ENCODE measurements around the gene PHTF1. TPM values are rescaled to one million over a fixed set of nuclear protein-coding genes. Genes with fewer than 3 reads are reported as not detected.
"Not testable (repeated sequence)": the region's sequence is repeated elsewhere in the genome, so short reads cannot be mapped to it uniquely, and the experiment has no call there.

Gene PHTF1
- total and polyA plus RNA-seq, 2 donors (not counting 1 experiment from before 2014, with no cell fraction given), result 3.6 to 18.5 TPM

- H3K27ac Mint-ChIP-seq, result no peak overlapping the region
Observed at GRCh38 chr1:113721010-113721409, 38.3 kb downstream of the PHTF1 start.

GRCh38 chr1:113718621-113719020, 40.7 kb downstream of the PHTF1 start:
- POLR2A ChIA-PET; H3K4me1 Mint-ChIP-seq; H3K4me2 ChIP-seq (replicated peaks; ENCODE audit: low read depth, low read length, poor library complexity, severe bottlenecking); H3K27me3 Mint-ChIP-seq; H3K9me3 Mint-ChIP-seq (ENCODE audit: insufficient read depth); H3K4me3 ChIP-seq (ENCODE audit: control extremely low read depth in 1 of 5, extremely low read depth in 1 of 5, insufficient read depth in 1 of 5, low read depth in 2 of 5, low read length in 4 of 5); H3K4me1 ChIP-seq (ENCODE audit: control insufficient read depth in 2 of 2, insufficient read depth in 2 of 2, low read length in 2 of 2); H2AFZ ChIP-seq (ENCODE audit: insufficient read depth, low read depth, low read length, poor library complexity, severe bottlenecking); H3K4me3 Mint-ChIP-seq; CTCF ChIA-PET; H3K79me2 ChIP-seq (ENCODE audit: control insufficient read depth, insufficient read depth, low read length); H3K27me3 ChIP-seq (replicated peaks in 1 of 4; ENCODE audit: control extremely low read depth in 1 of 4, control insufficient read depth in 3 of 4, insufficient read depth in 4 of 4, low read length in 3 of 4); H3K27ac ChIP-seq (ENCODE audit: low read length in 2 of 2); intact Hi-C loops (cut with micrococcal nuclease); H3K27ac Mint-ChIP-seq; H3K36me3 ChIP-seq (replicated peaks in 1 of 2; ENCODE audit: control extremely low read depth in 1 of 2, control insufficient read depth in 1 of 2, extremely low read depth in 1 of 2, insufficient read depth in 2 of 2, low read length in 1 of 2); H3K9ac ChIP-seq (ENCODE audit: low read length); DNase-seq; ATAC-seq (ENCODE audit: low read depth); H4K20me1 ChIP-seq (ENCODE audit: control insufficient read depth, insufficient read depth, low read length, poor library complexity, severe bottlenecking): not testable (repeated sequence)
- peaks cover 2 to 19% (median 5%) of the 10 kb centered on the region in 3 donors for H3K9me3 ChIP-seq (ENCODE audit: control extremely low read depth in 1 of 3, control insufficient read depth in 2 of 3, insufficient read depth in 1 of 3, low read length in 2 of 3)
- 97% methylated on average over 3 of the region's 5 CpGs for WGBS (ENCODE audit: insufficient coverage)

More at GRCh38 chr1:113721010-113721409, 38.3 kb downstream of the PHTF1 start:
- Histone ChIP-seq H3K9me3 (ENCODE audit: control extremely low read depth in 1 of 3, control insufficient read depth in 2 of 3, insufficient read depth in 1 of 3, low read length in 2 of 3) (peaks cover 2 to 19% (median 5%) of the 10 kb centered on the region in 3 donors), H3K4me2 (replicated peaks; ENCODE audit: low read depth, low read length, poor library complexity, severe bottlenecking) (no peak overlapping the region), H2AFZ (ENCODE audit: insufficient read depth, low read depth, low read length, poor library complexity, severe bottlenecking) (no peak overlapping the region), H3K27ac (ENCODE audit: low read length in 2 of 2) (no peak overlapping the region), H4K20me1 (ENCODE audit: control insufficient read depth, insufficient read depth, low read length, poor library complexity, severe bottlenecking) (no peaks in the 10 kb centered on the region), H3K4me3 (ENCODE audit: control extremely low read depth in 1 of 5, extremely low read depth in 1 of 5, insufficient read depth in 1 of 5, low read depth in 2 of 5, low read length in 4 of 5) (no peak overlapping the region), H3K36me3 (replicated peaks in 1 of 2; ENCODE audit: control extremely low read depth in 1 of 2, control insufficient read depth in 1 of 2, extremely low read depth in 1 of 2, insufficient read depth in 2 of 2, low read length in 1 of 2) (peaks cover 3 to 14% of the 10 kb centered on the region in 2 experiments), H3K79me2 (ENCODE audit: control insufficient read depth, insufficient read depth, low read length) (no peaks in the 10 kb centered on the region), H3K4me1 (ENCODE audit: control insufficient read depth in 2 of 2, insufficient read depth in 2 of 2, low read length in 2 of 2) (no peaks in the 10 kb centered on the region), H3K27me3 (replicated peaks in 1 of 4; ENCODE audit: control extremely low read depth in 1 of 4, control insufficient read depth in 3 of 4, insufficient read depth in 4 of 4, low read length in 3 of 4) (no peaks in the 10 kb centered on the region), H3K9ac (ENCODE audit: low read length) (no peak overlapping the region)
- Mint-ChIP-seq H3K4me3 (no peak overlapping the region), H3K9me3 (ENCODE audit: insufficient read depth) (no peaks in the 10 kb centered on the region), H3K4me1 (no peaks in the 10 kb centered on the region), H3K27me3 (no peaks in the 10 kb centered on the region)
- TF ChIP-seq, protein P1, sequence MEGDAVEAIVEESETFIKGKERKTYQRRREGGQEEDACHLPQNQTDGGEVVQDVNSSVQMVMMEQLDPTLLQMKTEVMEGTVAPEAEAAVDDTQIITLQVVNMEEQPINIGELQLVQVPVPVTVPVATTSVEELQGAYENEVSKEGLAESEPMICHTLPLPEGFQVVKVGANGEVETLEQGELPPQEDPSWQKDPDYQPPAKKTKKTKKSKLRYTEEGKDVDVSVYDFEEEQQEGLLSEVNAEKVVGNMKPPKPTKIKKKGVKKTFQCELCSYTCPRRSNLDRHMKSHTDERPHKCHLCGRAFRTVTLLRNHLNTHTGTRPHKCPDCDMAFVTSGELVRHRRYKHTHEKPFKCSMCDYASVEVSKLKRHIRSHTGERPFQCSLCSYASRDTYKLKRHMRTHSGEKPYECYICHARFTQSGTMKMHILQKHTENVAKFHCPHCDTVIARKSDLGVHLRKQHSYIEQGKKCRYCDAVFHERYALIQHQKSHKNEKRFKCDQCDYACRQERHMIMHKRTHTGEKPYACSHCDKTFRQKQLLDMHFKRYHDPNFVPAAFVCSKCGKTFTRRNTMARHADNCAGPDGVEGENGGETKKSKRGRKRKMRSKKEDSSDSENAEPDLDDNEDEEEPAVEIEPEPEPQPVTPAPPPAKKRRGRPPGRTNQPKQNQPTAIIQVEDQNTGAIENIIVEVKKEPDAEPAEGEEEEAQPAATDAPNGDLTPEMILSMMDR (IDR thresholded peaks at IDR 0.05), result no peak
- TF ChIP-seq EZH2 (IDR thresholded peaks at IDR 0.05; ENCODE audit: borderline replicate concordance, insufficient read depth, low read depth, low read length, poor library complexity, severe bottlenecking), result no peak
- intact Hi-C loops (cut with micrococcal nuclease), result no loop called here
- ATAC-seq (ENCODE audit: low read depth) (no peak), DNase-seq (no peak)
- no CpG with 5 or more reads among the region's 2 CpGs for WGBS (ENCODE audit: insufficient coverage)
- ChIA-PET POLR2A (no interaction called here), CTCF (no interaction called here)

- H3K27ac ChIP-seq (ENCODE audit: low read length in 2 of 2); H3K27me3 Mint-ChIP-seq; H3K27me3 ChIP-seq (replicated peaks in 1 of 4; ENCODE audit: control extremely low read depth in 1 of 4, control insufficient read depth in 3 of 4, insufficient read depth in 4 of 4, low read length in 3 of 4); H4K20me1 ChIP-seq (ENCODE audit: control insufficient read depth, insufficient read depth, low read length, poor library complexity, severe bottlenecking); H3K4me2 ChIP-seq (replicated peaks; ENCODE audit: low read depth, low read length, poor library complexity, severe bottlenecking); POLR2A ChIA-PET; H3K9me3 Mint-ChIP-seq (ENCODE audit: insufficient read depth); H3K4me3 Mint-ChIP-seq; H3K4me1 ChIP-seq (ENCODE audit: control insufficient read depth in 2 of 2, insufficient read depth in 2 of 2, low read length in 2 of 2); H2AFZ ChIP-seq (ENCODE audit: insufficient read depth, low read depth, low read length, poor library complexity, severe bottlenecking); H3K79me2 ChIP-seq (ENCODE audit: control insufficient read depth, insufficient read depth, low read length); intact Hi-C loops (cut with micrococcal nuclease); ATAC-seq (ENCODE audit: low read depth); DNase-seq; H3K4me3 ChIP-seq (ENCODE audit: control extremely low read depth in 1 of 5, extremely low read depth in 1 of 5, insufficient read depth in 1 of 5, low read depth in 2 of 5, low read length in 4 of 5); H3K4me1 Mint-ChIP-seq; H3K9ac ChIP-seq (ENCODE audit: low read length); H3K36me3 ChIP-seq (replicated peaks in 1 of 2; ENCODE audit: control extremely low read depth in 1 of 2, control insufficient read depth in 1 of 2, extremely low read depth in 1 of 2, insufficient read depth in 2 of 2, low read length in 1 of 2); CTCF ChIA-PET; H3K27ac Mint-ChIP-seq: not testable (repeated sequence)
- peaks cover 2 to 19% (median 5%) of the 10 kb centered on the region in 3 donors for H3K9me3 ChIP-seq (ENCODE audit: control extremely low read depth in 1 of 3, control insufficient read depth in 2 of 3, insufficient read depth in 1 of 3, low read length in 2 of 3)
- 90% methylated on average over 2 of the region's 6 CpGs for WGBS (ENCODE audit: insufficient coverage)
Observed at GRCh38 chr1:113717506-113717905, 41.8 kb downstream of the PHTF1 start.
